Pulmonary artery endothelial cell (primary cell): ENCODE data around the gene MTF1. TPM values are rescaled to one million over a fixed set of nuclear protein-coding genes. Genes with fewer than 3 reads are reported as not detected.

Experiments used
- DNase-seq: peaks from one replicate; pipeline ENCODE4 v3.0.0-alpha.2; 2011; ENCODE audit warnings: low read depth, low spot score
- total RNA-seq: library from RNA; depleted of rRNA; stranded (reverse); fragments of >200 nt; gene quantifications from 2 replicates; pipeline ENCODE4 v1.2.3, GENCODE V29; 2014

The MTF1 gene
- total RNA-seq, 1 donor from 2014 or later = 2.2 TPM

GRCh38 chr1:37831809-37832208 is 27.6 kb downstream of the MTF1 start:
- DNase-seq = no peak

- no peak for DNase-seq
Observed at GRCh38 chr1:37831109-37831508, 28.3 kb downstream of the MTF1 start.

GRCh38 chr1:37828410-37829074 is 30.9 kb downstream of the MTF1 start:
- DNase-seq = no peak

GRCh38 chr1:37825506-37825905 is 33.9 kb downstream of the MTF1 start:
- no peak for DNase-seq

GRCh38 chr1:37824001-37824400 is 35.4 kb downstream of the MTF1 start:
- DNase-seq = no peak

GRCh38 chr1:37822906-37823815 is 36.2 kb downstream of the MTF1 start:
- DNase-seq = no peak

GRCh38 chr1:37821481-37821880 is 37.9 kb downstream of the MTF1 start:
- no peak for DNase-seq

GRCh38 chr1:37817481-37817880 is 41.9 kb downstream of the MTF1 start:
- no peak for DNase-seq

GRCh38 chr1:37814252-37814651 is 45.1 kb downstream of the MTF1 start:
- no peak for DNase-seq

GRCh38 chr1:37813529-37814145 is 45.8 kb downstream of the MTF1 start:
- DNase-seq = no peak

- no peak for DNase-seq
Observed at GRCh38 chr1:37811027-37811655, 48.3 kb downstream of the MTF1 start.

- no peak for DNase-seq
Observed at GRCh38 chr1:37809942-37810341, 49.5 kb downstream of the MTF1 start.

GRCh38 chr1:37808369-37809319 is 50.7 kb downstream of the MTF1 start:
- DNase-seq = no peak

GRCh38 chr1:37807555-37808368 is 51.6 kb downstream of the MTF1 start, which contains the start of the genes C1orf122 and YRDC:
Gene C1orf122, plus strand, starts transcription at chr1:37807790. Its CDS starts 615 bp downstream, at chr1:37808405.
Gene YRDC, minus strand, starts transcription at chr1:37808208. Its CDS starts 28 bp downstream, at chr1:37808180.
- DNase-seq = peak; percentile 84

- no peak for DNase-seq
Observed at GRCh38 chr1:37807220-37807554, 52.2 kb downstream of the MTF1 start.

- DNase-seq = no peak
Observed at GRCh38 chr1:37802439-37802838, 57.0 kb downstream of the MTF1 start.

GRCh38 chr1:37797750-37798345 is 61.5 kb downstream of the MTF1 start:
- DNase-seq = no peak

GRCh38 chr1:37795340-37796125 is 63.9 kb downstream of the MTF1 start:
- no peak for DNase-seq
